Measurements from ENCODE around the gene OR51V1. TPM values are rescaled to one million over a fixed set of nuclear protein-coding genes. Genes with fewer than 3 reads are reported as not detected.

OR51V1 gene
- total RNA-seq, 2 experiments from 2014 or later: not detected

- TF ChIP-seq CTCF (IDR thresholded peaks at IDR 0.05): no peak
- peaks cover 3% of the 10 kb centered on the region for H3K9me3 Mint-ChIP-seq
Observed at GRCh38 chr11:5198285-5198684, 2.2 kb downstream of the OR51V1 start.

GRCh38 chr11:5197536-5197935, 2.9 kb downstream of the OR51V1 start:
- no peak overlapping the region for H3K4me3 Mint-ChIP-seq
- ChIA-PET CTCF (interaction anchor here (0.6 to 0.8 kb wide), 3 partner anchors 10 to 66 kb away, joined by 3 read pairs; no protein-coding TSS in a partner anchor), POLR2A (no interaction called here)
- Histone ChIP-seq H3K27me3 (ENCODE audit: control insufficient read depth in 1 of 2, insufficient read depth in 2 of 2, low read length in 2 of 2) (no peaks in the 10 kb centered on the region), H3K27ac (ENCODE audit: low read depth in 1 of 2, low read length in 2 of 2) (no peak overlapping the region), H3K9me3 (ENCODE audit: control insufficient read depth in 1 of 2, insufficient read depth in 1 of 2, low read length in 2 of 2) (no peaks in the 10 kb centered on the region), H3K4me3 (ENCODE audit: low read length) (no peak overlapping the region), H3K36me3 (ENCODE audit: insufficient read depth, low read length) (no peaks in the 10 kb centered on the region), H3K4me1 (ENCODE audit: insufficient read depth, low read length) (no peaks in the 10 kb centered on the region)
- no peak for TF ChIP-seq CTCF (IDR thresholded peaks at IDR 0.05)
- no peak overlapping the region for H3K27ac Mint-ChIP-seq
- peaks cover 3% of the 10 kb centered on the region for H3K9me3 Mint-ChIP-seq
- H3K27me3 Mint-ChIP-seq: peaks cover 5% of the 10 kb centered on the region
- ATAC-seq (ENCODE audit: poor library complexity) (no peak), DNase-seq (no peak)
- H3K4me1 Mint-ChIP-seq (ENCODE audit: low read depth): no peaks in the 10 kb centered on the region
- H3K36me3 Mint-ChIP-seq (ENCODE audit: low read depth): no peaks in the 10 kb centered on the region
- intact Hi-C loops (cut with DNase I, micrococcal nuclease): no loop called here

More at GRCh38 chr11:5198285-5198684, 2.2 kb downstream of the OR51V1 start:
- DNase-seq: no peak
- ATAC-seq (ENCODE audit: poor library complexity): no peak
- Mint-ChIP-seq H3K4me3 (no peak overlapping the region), H3K4me1 (ENCODE audit: low read depth) (no peaks in the 10 kb centered on the region), H3K27me3 (peaks cover 8% of the 10 kb centered on the region), H3K36me3 (ENCODE audit: low read depth) (no peaks in the 10 kb centered on the region), H3K27ac (no peak overlapping the region)
- no peaks in the 10 kb centered on the region for H3K27me3 ChIP-seq (ENCODE audit: control insufficient read depth in 1 of 2, insufficient read depth in 2 of 2, low read length in 2 of 2)
- no peaks in the 10 kb centered on the region for H3K4me1 ChIP-seq (ENCODE audit: insufficient read depth, low read length)
- H3K36me3 ChIP-seq (ENCODE audit: insufficient read depth, low read length): no peaks in the 10 kb centered on the region
- ChIA-PET CTCF (interaction anchor here (0.7 kb wide), 1 partner anchor 66 kb away, joined by 3 read pairs; no protein-coding TSS in a partner anchor), POLR2A (no interaction called here)
- H3K27ac ChIP-seq (ENCODE audit: low read depth in 1 of 2, low read length in 2 of 2): no peak overlapping the region
- no peak overlapping the region for H3K4me3 ChIP-seq (ENCODE audit: low read length)
- H3K9me3 ChIP-seq (ENCODE audit: control insufficient read depth in 1 of 2, insufficient read depth in 1 of 2, low read length in 2 of 2): no peaks in the 10 kb centered on the region
- intact Hi-C loops (cut with DNase I, micrococcal nuclease): no loop called here

GRCh38 chr11:5196731-5197130, 3.8 kb downstream of the OR51V1 start:
- ATAC-seq (ENCODE audit: poor library complexity) (no peak), DNase-seq (no peak)
- Histone ChIP-seq H3K9me3 (ENCODE audit: control insufficient read depth in 1 of 2, insufficient read depth in 1 of 2, low read length in 2 of 2) (no peaks in the 10 kb centered on the region), H3K4me3 (ENCODE audit: low read length) (no peak overlapping the region), H3K4me1 (ENCODE audit: insufficient read depth, low read length) (no peaks in the 10 kb centered on the region), H3K27me3 (ENCODE audit: control insufficient read depth in 1 of 2, insufficient read depth in 2 of 2, low read length in 2 of 2) (no peaks in the 10 kb centered on the region), H3K36me3 (ENCODE audit: insufficient read depth, low read length) (no peaks in the 10 kb centered on the region), H3K27ac (ENCODE audit: low read depth in 1 of 2, low read length in 2 of 2) (no peak overlapping the region)
- Mint-ChIP-seq H3K36me3 (ENCODE audit: low read depth) (no peaks in the 10 kb centered on the region), H3K27me3 (peaks cover 5% of the 10 kb centered on the region), H3K4me3 (no peak overlapping the region), H3K27ac (no peak overlapping the region), H3K4me1 (ENCODE audit: low read depth) (no peaks in the 10 kb centered on the region), H3K9me3 (peaks cover 3% of the 10 kb centered on the region)
- no peak for TF ChIP-seq CTCF (IDR thresholded peaks at IDR 0.05)
- CTCF ChIA-PET: no interaction called here
- intact Hi-C loops (cut with DNase I, micrococcal nuclease): no loop called here
- POLR2A ChIA-PET: no interaction called here

Data from CD4-positive, alpha-beta T cell (primary cell).